Neural cell (in vitro differentiated cells): ENCODE results near the gene CDH19. TPM values are rescaled to one million over a fixed set of nuclear protein-coding genes. Genes with fewer than 3 reads are reported as not detected.

Experiments used
- H2AFZ ChIP-seq: fragments of 200-600, 300-800 bp; sonication (generic), shearing (Covaris generic); 2 replicates; pipeline ENCODE4 v1.6.0; 2014; ENCODE audit warnings: low read depth, mild to moderate bottlenecking, antibody characterized with exemption, low read length, moderate library complexity
- H3F3A ChIP-seq: fragments of 200-600 bp; shearing (Covaris generic); 2 replicates; pipeline ENCODE4 v1.6.1; 2016; ENCODE audit warnings: mild to moderate bottlenecking, moderate library complexity, mixed read lengths, antibody characterized with exemption, low read length; ENCODE audit not compliant: insufficient read depth, poor library complexity, severe bottlenecking
- H3K27ac ChIP-seq: fragments of 200-600, 300-800 bp; sonication (generic), shearing (Covaris generic); 2 replicates; pipeline ENCODE4 v1.5.1; 2014; ENCODE audit warnings: mild to moderate bottlenecking, low read length, moderate library complexity
- H3K27me3 ChIP-seq: fragments of 300-800, 200-600 bp; sonication (generic), shearing (Covaris generic); 2 replicates; pipeline ENCODE4 v1.6.0; 2014; ENCODE audit warnings: mild to moderate bottlenecking, low read depth, low read length, moderate library complexity; ENCODE audit not compliant: insufficient read depth
- H3K36me3 ChIP-seq: fragments of 300-800, 200-600 bp; sonication (generic), shearing (Covaris generic); 2 replicates; pipeline ENCODE4 v1.5.1; 2014; ENCODE audit warnings: mild to moderate bottlenecking, antibody characterized with exemption, low read length, moderate library complexity; ENCODE audit not compliant: insufficient read depth
- H3K4me2 ChIP-seq: fragments of 300-800, 200-600 bp; sonication (generic), shearing (Covaris generic); 2 replicates; pipeline ENCODE4 v1.6.0; 2014; ENCODE audit warnings: mild to moderate bottlenecking, low read length
- H3K4me3 ChIP-seq: fragments of 300-800, 200-600 bp; sonication (generic), shearing (Covaris generic); 2 replicates; pipeline ENCODE4 v1.5.1; 2014; ENCODE audit warnings: mild to moderate bottlenecking, low read length, moderate library complexity
- H3K79me2 ChIP-seq: fragments of 200-600 bp; shearing (Covaris generic); replicated peaks from 2 replicates; pipeline ENCODE4 v1.6.0; 2014; ENCODE audit warnings: mild to moderate bottlenecking, low read length, moderate library complexity; ENCODE audit not compliant: insufficient read depth
- H3K9ac ChIP-seq: fragments of 300-800, 200-600 bp; sonication (generic), shearing (Covaris generic); 2 replicates; pipeline ENCODE4 v1.6.1; 2016; ENCODE audit warnings: mild to moderate bottlenecking, low read length, mixed read lengths
- H3K9me2 ChIP-seq: fragments of 200-600 bp; shearing (Covaris generic); 2 replicates; pipeline ENCODE4 v1.6.1; 2016; ENCODE audit warnings: mild to moderate bottlenecking, low read length, mixed read lengths; ENCODE audit not compliant: insufficient read depth
- H3K9me3 ChIP-seq: fragments of 200-600, 300-800 bp; sonication (generic), shearing (Covaris generic); 2 replicates; pipeline ENCODE4 v1.6.1; 2016; ENCODE audit warnings: mild to moderate bottlenecking, mixed run types, low read length, moderate library complexity, mixed read lengths
- H4K20me1 ChIP-seq: fragments of 200-600 bp; shearing (Covaris generic); 2 replicates; pipeline ENCODE4 v1.6.1; 2016; ENCODE audit warnings: mild to moderate bottlenecking, mixed run types; ENCODE audit not compliant: insufficient read depth
- CTCF ChIP-seq: fragments of 450-650 bp; IDR thresholded peaks from 2 replicates; pipeline ENCODE4 v1.5.1; 2014; ENCODE audit warnings: antibody characterized with exemption, mild to moderate bottlenecking, moderate library complexity; ENCODE audit not compliant: poor library complexity, severe bottlenecking
- EP300 ChIP-seq: fragments of 450-650 bp; conservative IDR thresholded peaks from 2 replicates; pipeline ENCODE4 v1.6.1; 2014; ENCODE audit warnings: antibody characterized with exemption, mild to moderate bottlenecking, moderate library complexity; ENCODE audit not compliant: poor library complexity, severe bottlenecking
- EZH2 ChIP-seq: fragments of 200-600, 300-800 bp; shearing (Covaris generic), sonication (generic); IDR thresholded peaks from 2 replicates; pipeline ENCODE4 v1.6.1; 2014; ENCODE audit warnings: antibody characterized with exemption, low read length, borderline replicate concordance, mild to moderate bottlenecking; ENCODE audit not compliant: insufficient read depth, poor library complexity, severe bottlenecking
- MXI1 ChIP-seq: fragments of 450-650 bp; conservative IDR thresholded peaks from 2 replicates; pipeline ENCODE4 v1.6.1; 2014; ENCODE audit warnings: antibody characterized with exemption, mild to moderate bottlenecking; ENCODE audit not compliant: poor library complexity, severe bottlenecking
- POLR2AphosphoS5 ChIP-seq: IDR thresholded peaks from 2 replicates; pipeline ENCODE4 v1.6.1; 2012
- RAD21 ChIP-seq: fragments of 450-650 bp; conservative IDR thresholded peaks from 2 replicates; pipeline ENCODE4 v1.6.1; 2014; ENCODE audit warnings: antibody characterized with exemption, mild to moderate bottlenecking, moderate library complexity
- REST ChIP-seq: IDR thresholded peaks from 2 replicates; pipeline ENCODE4 v1.6.1; 2012; ENCODE audit warnings: borderline replicate concordance
- SMC3 ChIP-seq: fragments of 450-650 bp; conservative IDR thresholded peaks from 2 replicates; pipeline ENCODE4 v1.6.1; 2014; ENCODE audit warnings: antibody characterized with exemption, mild to moderate bottlenecking, moderate library complexity; ENCODE audit not compliant: poor library complexity
- TAF1 ChIP-seq: IDR thresholded peaks from 2 replicates; pipeline ENCODE4 v1.6.1; 2012; ENCODE audit warnings: low read depth
- polyA plus RNA-seq: library from polyadenylated mRNA; depleted of rRNA; stranded (reverse); fragments of >200 nt; gene quantifications from 2 replicates; pipeline ENCODE4 v1.2.3, GENCODE V29; 2014

The CDH19 gene
- polyA plus RNA-seq, 1 donor from 2014 or later, result 0.11 TPM

GRCh38 chr18:66623821-66624220 is 19.9 kb upstream of the CDH19 start:
- TF ChIP-seq MXI1 (no peak), SMC3 (no peak), POLR2AphosphoS5 (no peak), RAD21 (no peak), CTCF (no peak), TAF1 (no peak), EZH2 (no peak), EP300 (no peak), REST (no peak)
- Histone ChIP-seq H3K4me2 (no peak overlapping the region), H3K9ac (no peak overlapping the region), H3K27me3 (no peaks in the 10 kb centered on the region), H3K9me3 (no peaks in the 10 kb centered on the region), H3K36me3 (no peaks in the 10 kb centered on the region), H3K27ac (no peak overlapping the region), H3K79me2 (no peaks in the 10 kb centered on the region), H2AFZ (no peak overlapping the region), H3K4me3 (no peak overlapping the region), H3F3A (no peaks in the 10 kb centered on the region), H3K9me2 (no peaks in the 10 kb centered on the region), H4K20me1 (no peaks in the 10 kb centered on the region)

GRCh38 chr18:66621816-66622576 is 18.1 kb upstream of the CDH19 start:
- Histone ChIP-seq H3K79me2 (no peaks in the 10 kb centered on the region), H3K27me3 (no peaks in the 10 kb centered on the region), H2AFZ (no peak overlapping the region), H3F3A (no peaks in the 10 kb centered on the region), H4K20me1 (no peaks in the 10 kb centered on the region), H3K27ac (no peak overlapping the region), H3K9ac (no peak overlapping the region), H3K4me3 (no peak overlapping the region), H3K9me3 (no peaks in the 10 kb centered on the region), H3K36me3 (no peaks in the 10 kb centered on the region), H3K9me2 (no peaks in the 10 kb centered on the region), H3K4me2 (no peak overlapping the region)
- TF ChIP-seq EP300, result no peak
- no peak for TF ChIP-seq EZH2
- TF ChIP-seq CTCF, result no peak
- TF ChIP-seq TAF1, result no peak
- no peak for TF ChIP-seq MXI1
- TF ChIP-seq SMC3, result no peak
- no peak for TF ChIP-seq REST
- TF ChIP-seq RAD21, result no peak
- TF ChIP-seq POLR2AphosphoS5, result no peak
